T-helper 2 cell treated with Interferon-gamma antibody and Interleukin-4, amounts not matched to agents 100 ng/mL and 5 ng/mL, for 36 hours (primary cell): ENCODE data around the gene MAPK4. TPM values are rescaled to one million over a fixed set of nuclear protein-coding genes. Genes with fewer than 3 reads are reported as not detected.

Source experiments
- intact Hi-C: fragments of 100-400 bp; cut with micrococcal nuclease; formaldehyde crosslinking; loops from one replicate; pipeline ENCODE4 v1.15.1; 2023
- total RNA-seq: library from RNA; stranded (reverse); gene quantifications from 2 replicates; pipeline ENCODE4 v1.2.3, GENCODE V29; 2022

Gene MAPK4
- total RNA-seq, 1 donor from 2014 or later, result not detected

- intact Hi-C loops, result no loop called here
Observed at GRCh38 chr18:50719471-50720324, 159.8 kb downstream of the MAPK4 start.

- intact Hi-C loops, result no loop called here
Observed at GRCh38 chr18:50720325-50720674, 160.4 kb downstream of the MAPK4 start.

- intact Hi-C loops, result no loop called here
Observed at GRCh38 chr18:50721006-50721405, 161.1 kb downstream of the MAPK4 start.

GRCh38 chr18:50721451-50722120 lies 161.7 kb downstream of the MAPK4 start:
- intact Hi-C loops, result no loop called here

GRCh38 chr18:50722311-50722710 lies 162.4 kb downstream of the MAPK4 start:
- intact Hi-C loops, result no loop called here

GRCh38 chr18:50724751-50725151 lies 164.9 kb downstream of the MAPK4 start:
- intact Hi-C loops, result no loop called here

- intact Hi-C loops, result no loop called here
Observed at GRCh38 chr18:50726960-50727589, 167.2 kb downstream of the MAPK4 start.

GRCh38 chr18:50727721-50728471 lies 168.0 kb downstream of the MAPK4 start:
- intact Hi-C loops, result no loop called here

- intact Hi-C loops, result no loop called here
Observed at GRCh38 chr18:50729376-50729775, 169.5 kb downstream of the MAPK4 start.

GRCh38 chr18:50729986-50730385 lies 170.1 kb downstream of the MAPK4 start:
- intact Hi-C loops, result no loop called here

- intact Hi-C loops, result no loop called here
Observed at GRCh38 chr18:50734342-50734741, 174.5 kb downstream of the MAPK4 start.

GRCh38 chr18:50734886-50735285 lies 175.0 kb downstream of the MAPK4 start:
- intact Hi-C loops, result no loop called here

GRCh38 chr18:50737127-50737526 lies 177.2 kb downstream of the MAPK4 start:
- intact Hi-C loops, result no loop called here

- intact Hi-C loops, result no loop called here
Observed at GRCh38 chr18:50738098-50738757, 178.3 kb downstream of the MAPK4 start.

GRCh38 chr18:50742952-50743351 lies 183.1 kb downstream of the MAPK4 start:
- intact Hi-C loops, result no loop called here

GRCh38 chr18:50744253-50744652 lies 184.4 kb downstream of the MAPK4 start:
- intact Hi-C loops, result no loop called here

- intact Hi-C loops, result no loop called here
Observed at GRCh38 chr18:50745945-50746344, 186.1 kb downstream of the MAPK4 start.

GRCh38 chr18:50747849-50748242 lies 188.0 kb downstream of the MAPK4 start:
- intact Hi-C loops, result no loop called here

GRCh38 chr18:50748243-50749229 lies 188.6 kb downstream of the MAPK4 start:
- intact Hi-C loops, result no loop called here

GRCh38 chr18:50749421-50749820 lies 189.5 kb downstream of the MAPK4 start:
- intact Hi-C loops, result no loop called here
